ENCODE data around the gene ZCCHC9.

DNA sequence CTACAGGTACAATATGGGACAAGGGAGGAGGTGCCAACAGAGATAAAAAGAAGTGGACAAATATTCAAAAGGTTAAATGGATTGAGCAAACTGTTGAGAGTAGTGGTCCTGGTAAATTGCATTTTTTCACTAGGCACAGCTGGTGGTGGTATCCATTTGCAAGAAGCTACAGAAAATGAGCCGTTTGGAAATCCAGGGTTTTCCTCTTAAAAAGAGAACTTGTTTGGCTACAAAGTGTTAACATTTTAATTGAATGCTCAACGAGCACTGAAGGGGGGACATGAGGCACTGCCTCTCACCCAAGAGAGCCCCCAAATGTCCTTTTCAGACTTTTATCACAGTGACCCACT, 491 bp upstream of the ZCCHC9 start:
- TF ChIP-seq POLR2A (IDR thresholded peaks at IDR 0.05) (no peak), POLR2AphosphoS5 (IDR thresholded peaks at IDR 0.05) (no peak)
- TF ChIP-seq, protein P1, sequence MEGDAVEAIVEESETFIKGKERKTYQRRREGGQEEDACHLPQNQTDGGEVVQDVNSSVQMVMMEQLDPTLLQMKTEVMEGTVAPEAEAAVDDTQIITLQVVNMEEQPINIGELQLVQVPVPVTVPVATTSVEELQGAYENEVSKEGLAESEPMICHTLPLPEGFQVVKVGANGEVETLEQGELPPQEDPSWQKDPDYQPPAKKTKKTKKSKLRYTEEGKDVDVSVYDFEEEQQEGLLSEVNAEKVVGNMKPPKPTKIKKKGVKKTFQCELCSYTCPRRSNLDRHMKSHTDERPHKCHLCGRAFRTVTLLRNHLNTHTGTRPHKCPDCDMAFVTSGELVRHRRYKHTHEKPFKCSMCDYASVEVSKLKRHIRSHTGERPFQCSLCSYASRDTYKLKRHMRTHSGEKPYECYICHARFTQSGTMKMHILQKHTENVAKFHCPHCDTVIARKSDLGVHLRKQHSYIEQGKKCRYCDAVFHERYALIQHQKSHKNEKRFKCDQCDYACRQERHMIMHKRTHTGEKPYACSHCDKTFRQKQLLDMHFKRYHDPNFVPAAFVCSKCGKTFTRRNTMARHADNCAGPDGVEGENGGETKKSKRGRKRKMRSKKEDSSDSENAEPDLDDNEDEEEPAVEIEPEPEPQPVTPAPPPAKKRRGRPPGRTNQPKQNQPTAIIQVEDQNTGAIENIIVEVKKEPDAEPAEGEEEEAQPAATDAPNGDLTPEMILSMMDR (IDR thresholded peaks at IDR 0.05): no peak

Data from prostate gland (tissue), 2 donors.